Ascending aorta (tissue), 2 donors: Measurements from ENCODE around the gene SNX25. TPM values are rescaled to one million over a fixed set of nuclear protein-coding genes. Genes with fewer than 3 reads are reported as not detected.
"Not testable (repeated sequence)": the region's sequence is repeated elsewhere in the genome, so short reads cannot be mapped to it uniquely, and the experiment has no call there.

ENCODE experiments used
- DNase-seq, 2 donors: peaks; one replicate each; pipeline ENCODE4 v3.0.0-alpha.2; 2019; ENCODE audit warnings: low spot score in 2 of 2
- H3K27ac ChIP-seq, 2 donors: fragments of 200-600 bp; sonication (generic); one replicate each; pipeline ENCODE4 v1.5.1; 2016 to 2017; ENCODE audit warnings: mild to moderate bottlenecking in 1 of 2
- H3K27me3 ChIP-seq: fragments of 200-600 bp; sonication (generic); one replicate; pipeline ENCODE4 v1.5.1; 2017
- H3K36me3 ChIP-seq, 2 donors: fragments of 200-600 bp; sonication (generic); one replicate each; pipeline ENCODE4 v1.5.1; 2016
- H3K4me1 ChIP-seq, 2 donors: fragments of 200-600 bp; sonication (generic); one replicate each; pipeline ENCODE4 v1.5.1; 2016 to 2017; ENCODE audit warnings: mild to moderate bottlenecking in 1 of 2
- H3K4me3 ChIP-seq, 2 donors: fragments of 200-600 bp; sonication (generic); one replicate each; pipeline ENCODE4 v1.5.1; 2016 to 2017; ENCODE audit warnings: mild to moderate bottlenecking in 1 of 2
- H3K9me3 ChIP-seq, 2 donors: fragments of 200-600 bp; sonication (generic); one replicate each; pipeline ENCODE4 v1.5.1; 2016
- CTCF ChIP-seq, 3 experiments: fragments of 200-600 bp in 2 of 3; fragments of 450-650 bp in 1 of 3; sonication (generic) in 2 of 3; IDR thresholded peaks; one replicate each; pipeline ENCODE4 v1.5.1; 2016 to 2019; ENCODE audit warnings: antibody characterized with exemption in 3 of 3, mild to moderate bottlenecking in 1 of 3, moderate library complexity in 1 of 3
- intact Hi-C: fragments of 100-400 bp; cut with DNase I; formaldehyde crosslinking; loops from one replicate; pipeline ENCODE4 v1.15.1; 2023
- total RNA-seq: library from RNA; depleted of rRNA; stranded (reverse); fragments of >200 nt; gene quantifications from one replicate; pipeline ENCODE4 v1.1.0, GENCODE V29; 2016

The SNX25 gene
- total RNA-seq, 1 donor from 2014 or later = 18.7 TPM

GRCh38 chr4:185207466-185207865 lies 1.9 kb upstream of the SNX25 start:
- Histone ChIP-seq H3K27ac (no peak overlapping the region), H3K9me3 (no peaks in the 10 kb centered on the region), H3K36me3 (no peaks in the 10 kb centered on the region), H3K4me1 (peaks cover 2 to 16% of the 10 kb centered on the region in 2 donors), H3K4me3 (no peak overlapping the region), H3K27me3 (no peaks in the 10 kb centered on the region)
- intact Hi-C loops = loop anchor here (5.0 to 10.0 kb wide), 3 partner anchors 80 to 987 kb away; partner anchors contain the start of genes CYP4V2 and UFSP2
- peak in 1 of 2 donors; percentile 22 for DNase-seq
- TF ChIP-seq CTCF (IDR thresholded peaks at IDR 0.05) = no peak

GRCh38 chr4:185209852-185210101 lies 379 bp downstream of the SNX25 start:
- intact Hi-C loops = loop anchor here (2.0 to 10.0 kb wide), 5 partner anchors 78 to 985 kb away; partner anchors contain the start of genes ANKRD37, CYP4V2 and UFSP2
- DNase-seq, H3K9me3 ChIP-seq: not testable (repeated sequence)

GRCh38 chr4:185210102-185210981 lies 944 bp downstream of the SNX25 start:
- intact Hi-C loops = loop anchor here (2.0 to 5.0 kb wide), 2 partner anchors 147 to 186 kb away; partner anchors contain the start of gene ANKRD37
- peak in 1 of 2 donors; percentile 74 for DNase-seq

More at GRCh38 chr4:185209852-185210101, 379 bp downstream of the SNX25 start:
- not testable (repeated sequence) for H3K36me3 ChIP-seq, H3K4me1 ChIP-seq, H3K27me3 ChIP-seq
- H3K27ac ChIP-seq = peak overlapping the region; percentile 84 to 95
- H3K4me3 ChIP-seq = peak overlapping the region; percentile 63 to 86

GRCh38 chr4:185211035-185211434 lies 1.6 kb downstream of the SNX25 start:
- no peaks in the 10 kb centered on the region for H3K27me3 ChIP-seq

More at GRCh38 chr4:185210102-185210981, 944 bp downstream of the SNX25 start:
- H3K4me1 ChIP-seq = peaks cover 0 to 7% of the 10 kb centered on the region in 2 donors
- peak in 1 of 3 experiments; percentile 6 for TF ChIP-seq CTCF (IDR thresholded peaks at IDR 0.05)
- H3K9me3 ChIP-seq = no peaks in the 10 kb centered on the region
- no peaks in the 10 kb centered on the region for H3K36me3 ChIP-seq
- H3K27ac ChIP-seq = peak overlapping the region; percentile 84 to 95
- H3K4me3 ChIP-seq = peak overlapping the region; percentile 63 to 86
- no peaks in the 10 kb centered on the region for H3K27me3 ChIP-seq

GRCh38 chr4:185211641-185212040 lies 2.2 kb downstream of the SNX25 start:
- no peaks in the 10 kb centered on the region for H3K27me3 ChIP-seq
- H3K9me3 ChIP-seq = no peaks in the 10 kb centered on the region
- H3K36me3 ChIP-seq = no peaks in the 10 kb centered on the region
- TF ChIP-seq CTCF (IDR thresholded peaks at IDR 0.05) = no peak
- intact Hi-C loops = loop anchor here (2.0 to 5.0 kb wide), 2 partner anchors 146 to 185 kb away; partner anchors contain the start of gene ANKRD37
- peak overlapping the region; percentile 63 to 86 for H3K4me3 ChIP-seq
- peaks cover 0 to 11% of the 10 kb centered on the region in 2 donors for H3K4me1 ChIP-seq
- peak overlapping the region; percentile 84 to 95 for H3K27ac ChIP-seq
- peak in 1 of 2 donors; percentile 53 for DNase-seq

More at GRCh38 chr4:185211035-185211434, 1.6 kb downstream of the SNX25 start:
- Histone ChIP-seq H3K4me1 (peaks cover 0 to 11% of the 10 kb centered on the region in 2 donors), H3K36me3 (no peaks in the 10 kb centered on the region), H3K27ac (peak overlapping the region; percentile 84 to 95), H3K4me3 (peak overlapping the region; percentile 63 to 86), H3K9me3 (no peaks in the 10 kb centered on the region)
- TF ChIP-seq CTCF (IDR thresholded peaks at IDR 0.05) = no peak
- intact Hi-C loops = loop anchor here (2.0 to 5.0 kb wide), 2 partner anchors 146 to 186 kb away; partner anchors contain the start of gene ANKRD37
- peak in 1 of 2 donors; percentile 30 for DNase-seq

GRCh38 chr4:185212581-185212980 lies 3.2 kb downstream of the SNX25 start:
- no peak for TF ChIP-seq CTCF (IDR thresholded peaks at IDR 0.05)
- no peak overlapping the region for H3K4me3 ChIP-seq
- H3K9me3 ChIP-seq = no peaks in the 10 kb centered on the region
- DNase-seq = peak in 1 of 2 donors; percentile 46
- peak overlapping the region in 1 of 2 donors; percentile 39 for H3K27ac ChIP-seq
- no peaks in the 10 kb centered on the region for H3K27me3 ChIP-seq
- peaks cover 0 to 16% of the 10 kb centered on the region in 2 donors for H3K4me1 ChIP-seq
- intact Hi-C loops = loop anchor here (5.0 kb wide), 1 partner anchor 145 kb away; no protein-coding TSS in a partner anchor
- no peaks in the 10 kb centered on the region for H3K36me3 ChIP-seq
